ENCODE measurements around the gene TTC39B.

The TTC39B gene

DNA sequence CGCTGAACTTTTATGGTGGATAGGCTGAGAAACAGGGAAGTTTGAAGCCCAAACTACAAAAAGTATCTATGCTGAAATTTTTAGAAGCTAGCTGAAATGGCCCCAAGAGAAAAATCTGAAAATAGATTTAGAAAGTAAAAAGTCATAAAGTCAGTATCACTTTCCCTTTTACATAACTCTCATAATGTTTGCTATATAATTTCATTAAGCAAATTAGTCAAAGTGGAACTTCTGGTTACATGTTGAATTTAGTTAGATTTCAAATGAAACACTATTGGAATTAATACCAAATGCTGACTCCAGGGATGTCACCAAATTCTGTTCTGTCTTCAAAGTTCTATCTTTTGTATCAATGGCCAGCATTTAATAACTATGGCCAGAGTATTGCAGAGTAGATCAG, 126.9 kb downstream of the TTC39B start:
- Histone ChIP-seq H3K9me3 (ENCODE audit: control insufficient read depth, low read length) (no peaks in the 10 kb centered on the region), H3K36me3 (ENCODE audit: control insufficient read depth, insufficient read depth, low read length) (peaks cover 5% of the 10 kb centered on the region), H3K4me1 (ENCODE audit: control insufficient read depth, insufficient read depth, low read length, poor library complexity, severe bottlenecking) (no peaks in the 10 kb centered on the region), H3K4me3 (ENCODE audit: extremely low read depth, insufficient read depth, low read length, poor library complexity, severe bottlenecking) (no peak overlapping the region), H3K27ac (ENCODE audit: low read depth, low read length, severe bottlenecking) (no peak overlapping the region)
- 100% methylated on average over 1 of the region's 1 CpG; no CpG with 5 or more reads in 1 of the 2 experiments for WGBS, 2 experiments (ENCODE audit: insufficient coverage in 2 of 2)

DNA sequence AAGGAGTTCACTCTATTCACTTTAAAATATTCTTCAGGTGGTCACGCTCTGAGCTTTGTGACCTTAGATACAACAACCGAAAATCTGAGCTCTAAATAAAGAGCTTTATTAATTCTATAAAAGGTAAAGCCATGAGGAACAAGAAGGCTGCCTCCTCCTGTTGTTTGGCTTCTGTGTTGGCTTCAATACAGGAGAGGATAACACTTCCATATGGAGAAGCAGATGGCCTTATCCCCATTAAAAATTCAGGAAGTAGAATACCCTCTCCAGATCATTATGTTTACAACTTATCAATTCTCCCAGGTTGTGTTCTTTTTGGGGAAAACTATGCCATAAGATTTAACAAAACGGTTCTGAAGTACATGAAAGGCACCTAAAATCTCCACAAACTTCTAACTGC, 128.4 kb downstream of the TTC39B start:
- no peaks in the 10 kb centered on the region for H3K4me1 ChIP-seq (ENCODE audit: control insufficient read depth, insufficient read depth, low read length, poor library complexity, severe bottlenecking)
- H3K36me3 ChIP-seq (ENCODE audit: control insufficient read depth, insufficient read depth, low read length): peaks cover 5% of the 10 kb centered on the region
- no peak overlapping the region for H3K27ac ChIP-seq (ENCODE audit: low read depth, low read length, severe bottlenecking)
- no peak overlapping the region for H3K4me3 ChIP-seq (ENCODE audit: extremely low read depth, insufficient read depth, low read length, poor library complexity, severe bottlenecking)
- 50 to 80% methylated on average over 1 of the region's 3 CpGs for WGBS, 2 experiments (ENCODE audit: insufficient coverage in 2 of 2)
- H3K9me3 ChIP-seq (ENCODE audit: control insufficient read depth, low read length): no peaks in the 10 kb centered on the region

DNA sequence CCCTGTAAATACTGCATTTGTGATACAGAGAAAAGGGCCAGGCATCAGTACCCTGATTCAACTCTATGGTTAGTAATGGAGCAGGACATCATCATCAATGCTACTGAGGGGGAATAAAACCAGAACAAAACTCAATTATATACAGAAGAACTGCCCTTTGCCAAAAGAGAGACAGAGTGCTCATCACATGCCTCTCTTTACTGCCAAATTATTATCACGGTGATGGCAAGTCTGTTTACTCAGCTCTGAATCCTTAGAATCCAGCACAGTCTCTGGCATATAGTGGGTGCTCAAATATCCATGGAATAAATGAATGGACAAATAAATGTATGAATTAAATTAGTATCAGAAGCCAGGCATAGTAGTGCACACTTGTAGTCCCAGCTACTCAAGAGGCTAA, 130.2 kb downstream of the TTC39B start:
- WGBS, 2 experiments (ENCODE audit: insufficient coverage in 2 of 2): 100% methylated on average over 1 of the region's 1 CpG; no CpG with 5 or more reads in 1 of the 2 experiments
- Histone ChIP-seq H3K9me3 (ENCODE audit: control insufficient read depth, low read length) (no peaks in the 10 kb centered on the region), H3K4me1 (ENCODE audit: control insufficient read depth, insufficient read depth, low read length, poor library complexity, severe bottlenecking) (no peaks in the 10 kb centered on the region), H3K4me3 (ENCODE audit: extremely low read depth, insufficient read depth, low read length, poor library complexity, severe bottlenecking) (no peak overlapping the region), H3K36me3 (ENCODE audit: control insufficient read depth, insufficient read depth, low read length) (peaks cover 2% of the 10 kb centered on the region), H3K27ac (ENCODE audit: low read depth, low read length, severe bottlenecking) (no peak overlapping the region)

DNA sequence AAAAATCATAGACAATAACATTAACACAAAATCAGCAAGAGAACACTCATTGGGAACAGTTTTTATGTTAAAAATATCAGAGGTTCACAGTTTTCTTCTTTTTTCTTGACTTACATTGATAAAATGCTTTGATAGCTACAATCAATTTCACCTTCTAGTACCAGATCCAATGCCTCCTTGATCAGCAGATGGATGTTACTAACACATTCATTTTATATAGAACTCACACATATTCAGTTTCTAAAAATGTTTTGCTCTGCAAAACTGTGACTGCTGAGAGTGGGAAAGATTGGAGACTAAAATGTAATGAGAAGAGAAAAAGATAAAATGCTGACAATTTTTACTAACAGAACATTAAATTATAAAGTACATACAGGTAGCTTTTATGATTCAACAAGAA, 143.1 kb downstream of the TTC39B start:
- Histone ChIP-seq H3K4me3 (ENCODE audit: extremely low read depth, insufficient read depth, low read length, poor library complexity, severe bottlenecking) (no peak overlapping the region), H3K9me3 (ENCODE audit: control insufficient read depth, low read length) (no peaks in the 10 kb centered on the region), H3K27ac (ENCODE audit: low read depth, low read length, severe bottlenecking) (no peak overlapping the region), H3K36me3 (ENCODE audit: control insufficient read depth, insufficient read depth, low read length) (no peaks in the 10 kb centered on the region), H3K4me1 (ENCODE audit: control insufficient read depth, insufficient read depth, low read length, poor library complexity, severe bottlenecking) (no peaks in the 10 kb centered on the region)

DNA sequence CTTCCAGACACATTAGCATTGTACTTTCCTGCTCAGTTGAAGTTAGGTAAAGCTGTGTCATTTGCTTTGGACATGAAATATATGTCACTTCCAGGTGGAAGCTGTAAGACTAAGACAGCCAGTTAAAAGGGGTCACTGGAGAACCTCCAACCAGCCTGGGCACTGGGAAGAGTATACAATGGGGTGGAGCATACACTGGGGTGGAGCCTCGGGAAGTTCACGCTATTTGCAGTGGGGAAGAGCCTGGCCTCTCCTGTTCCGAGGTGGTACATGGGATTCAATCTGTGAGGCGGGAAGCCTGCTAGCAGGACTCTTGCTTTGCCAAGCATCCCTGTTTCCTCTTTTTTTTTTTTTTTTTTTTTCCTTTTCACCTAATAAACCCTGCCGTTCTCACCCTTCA, 145.3 kb downstream of the TTC39B start:
- H3K36me3 ChIP-seq (ENCODE audit: control insufficient read depth, insufficient read depth, low read length): no peaks in the 10 kb centered on the region
- H3K27ac ChIP-seq (ENCODE audit: low read depth, low read length, severe bottlenecking): no peak overlapping the region
- H3K9me3 ChIP-seq (ENCODE audit: control insufficient read depth, low read length): no peaks in the 10 kb centered on the region
- no peak overlapping the region for H3K4me3 ChIP-seq (ENCODE audit: extremely low read depth, insufficient read depth, low read length, poor library complexity, severe bottlenecking)
- 96 to 98% methylated on average over 4 to 5 of the region's 5 CpGs for WGBS, 2 experiments (ENCODE audit: insufficient coverage in 2 of 2)
- H3K4me1 ChIP-seq (ENCODE audit: control insufficient read depth, insufficient read depth, low read length, poor library complexity, severe bottlenecking): no peaks in the 10 kb centered on the region

DNA sequence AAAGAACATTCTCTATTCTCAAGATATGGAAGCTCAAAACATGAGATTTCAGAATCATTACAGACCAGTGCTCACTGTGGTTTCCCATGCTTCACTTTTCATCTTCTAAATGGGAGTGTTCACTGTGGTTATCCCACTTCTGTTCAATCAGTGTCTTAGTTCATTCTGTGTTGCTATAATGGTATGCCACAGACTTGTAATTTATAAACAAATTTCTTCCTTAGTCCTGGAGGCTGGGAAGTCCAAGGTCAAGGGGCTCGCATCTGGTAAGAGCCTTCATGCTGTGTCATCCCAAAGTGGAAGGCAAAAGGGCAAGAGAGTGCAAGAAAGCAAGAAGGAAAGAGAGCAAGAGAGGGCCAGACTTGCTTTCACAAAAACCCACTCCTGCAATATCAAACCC, 146.3 kb downstream of the TTC39B start:
- H3K36me3 ChIP-seq (ENCODE audit: control insufficient read depth, insufficient read depth, low read length): no peaks in the 10 kb centered on the region
- no CpG with 5 or more reads among the region's 1 CpG for WGBS, 2 experiments (ENCODE audit: insufficient coverage in 2 of 2)

DNA sequence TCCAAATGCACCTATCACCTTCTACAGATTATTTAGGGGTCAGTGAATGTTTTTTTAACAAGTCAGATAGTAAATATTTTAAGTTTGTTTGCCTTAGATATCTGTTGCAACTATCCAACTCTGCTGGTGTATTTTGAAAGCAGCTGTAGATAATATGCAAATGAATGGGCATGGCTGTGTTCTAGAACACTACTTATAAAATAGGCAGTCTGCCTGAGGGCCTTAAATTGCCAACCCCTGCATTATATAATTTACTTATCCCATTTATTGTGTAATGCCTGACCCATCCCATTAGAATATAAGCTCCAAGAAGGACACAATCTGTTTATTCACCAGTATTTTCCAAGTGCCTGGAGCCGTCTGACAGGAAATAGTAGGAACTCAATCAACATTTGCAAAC, 149.0 kb downstream of the TTC39B start:
- H3K4me1 ChIP-seq (ENCODE audit: control insufficient read depth, insufficient read depth, low read length, poor library complexity, severe bottlenecking): no peaks in the 10 kb centered on the region
- no peak overlapping the region for H3K4me3 ChIP-seq (ENCODE audit: extremely low read depth, insufficient read depth, low read length, poor library complexity, severe bottlenecking)
- H3K36me3 ChIP-seq (ENCODE audit: control insufficient read depth, insufficient read depth, low read length): no peaks in the 10 kb centered on the region
- no peak overlapping the region for H3K27ac ChIP-seq (ENCODE audit: low read depth, low read length, severe bottlenecking)
- H3K9me3 ChIP-seq (ENCODE audit: control insufficient read depth, low read length): no peaks in the 10 kb centered on the region
- WGBS, 2 experiments (ENCODE audit: insufficient coverage in 2 of 2): 100% methylated on average over 1 of the region's 1 CpG; no CpG with 5 or more reads in 1 of the 2 experiments

More for the DNA sequence above, 146.3 kb downstream of the TTC39B start:
- Histone ChIP-seq H3K4me3 (ENCODE audit: extremely low read depth, insufficient read depth, low read length, poor library complexity, severe bottlenecking) (no peak overlapping the region), H3K4me1 (ENCODE audit: control insufficient read depth, insufficient read depth, low read length, poor library complexity, severe bottlenecking) (no peaks in the 10 kb centered on the region), H3K9me3 (ENCODE audit: control insufficient read depth, low read length) (no peaks in the 10 kb centered on the region), H3K27ac (ENCODE audit: low read depth, low read length, severe bottlenecking) (no peak overlapping the region)

DNA sequence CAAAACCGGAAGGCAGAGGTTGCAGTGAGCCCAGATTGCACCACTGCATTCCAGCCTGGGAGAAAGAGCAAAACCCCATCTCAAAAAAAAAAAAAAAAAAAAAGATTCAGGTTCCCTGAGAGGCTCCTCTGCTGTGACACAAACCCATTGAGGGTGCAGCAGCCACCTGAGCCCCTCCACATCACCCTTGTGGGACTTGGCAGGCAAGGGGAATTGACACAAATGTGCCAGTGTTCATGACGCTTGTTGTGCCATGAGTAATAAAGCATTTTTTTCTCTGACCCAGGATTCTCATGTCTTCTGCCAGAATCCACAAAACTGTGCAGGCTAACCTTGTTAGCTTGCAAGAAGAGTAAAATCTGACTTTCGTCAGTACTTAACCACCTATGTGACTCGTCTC, 149.6 kb downstream of the TTC39B start:
- Histone ChIP-seq H3K4me1 (ENCODE audit: control insufficient read depth, insufficient read depth, low read length, poor library complexity, severe bottlenecking) (no peaks in the 10 kb centered on the region), H3K36me3 (ENCODE audit: control insufficient read depth, insufficient read depth, low read length) (no peaks in the 10 kb centered on the region), H3K9me3 (ENCODE audit: control insufficient read depth, low read length) (no peaks in the 10 kb centered on the region), H3K4me3 (ENCODE audit: extremely low read depth, insufficient read depth, low read length, poor library complexity, severe bottlenecking) (no peak overlapping the region), H3K27ac (ENCODE audit: low read depth, low read length, severe bottlenecking) (no peak overlapping the region)
- WGBS, 2 experiments (ENCODE audit: insufficient coverage in 2 of 2): 73 to 75% methylated on average over 4 of the region's 4 CpGs

DNA sequence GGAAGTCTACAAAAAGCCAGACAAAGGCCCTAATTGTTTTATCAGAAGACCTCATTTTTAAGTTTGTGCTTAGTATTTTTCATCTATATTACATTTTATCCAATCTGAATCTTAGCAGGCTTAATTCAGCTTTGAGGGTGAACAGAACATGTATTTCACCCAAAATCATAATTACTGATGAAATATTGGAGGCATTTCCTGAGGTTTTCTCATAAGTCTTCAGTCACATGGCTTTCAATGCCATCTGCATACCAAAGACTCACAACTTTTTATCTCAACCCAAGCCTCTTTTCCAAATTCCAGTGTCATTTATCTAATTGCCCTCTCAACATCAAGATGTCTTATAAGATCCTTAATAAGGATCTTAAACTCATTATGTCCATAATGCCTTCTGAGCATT, 150.8 kb downstream of the TTC39B start:
- no peaks in the 10 kb centered on the region for H3K4me1 ChIP-seq (ENCODE audit: control insufficient read depth, insufficient read depth, low read length, poor library complexity, severe bottlenecking)
- H3K4me3 ChIP-seq (ENCODE audit: extremely low read depth, insufficient read depth, low read length, poor library complexity, severe bottlenecking): no peak overlapping the region
- H3K27ac ChIP-seq (ENCODE audit: low read depth, low read length, severe bottlenecking): no peak overlapping the region
- H3K9me3 ChIP-seq (ENCODE audit: control insufficient read depth, low read length): no peaks in the 10 kb centered on the region
- no peaks in the 10 kb centered on the region for H3K36me3 ChIP-seq (ENCODE audit: control insufficient read depth, insufficient read depth, low read length)

DNA sequence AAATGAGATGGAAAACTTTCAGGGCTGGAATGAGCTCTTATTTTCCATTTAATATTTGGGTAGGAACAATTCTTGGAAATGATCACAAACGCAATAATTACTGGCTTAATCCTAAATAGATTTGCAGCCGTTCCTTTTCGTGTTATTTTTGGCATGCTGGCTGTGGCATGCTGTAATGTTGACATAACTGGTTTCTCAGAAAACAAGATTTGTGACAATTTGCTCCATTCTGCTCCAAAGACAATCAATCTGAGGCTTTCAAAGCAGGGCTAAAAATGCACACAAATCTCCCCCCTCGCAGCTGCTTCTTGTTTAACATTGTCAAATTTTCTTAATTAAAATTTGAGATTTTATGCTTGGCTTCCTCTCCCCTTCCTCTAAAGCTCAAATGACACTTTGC, 151.2 kb downstream of the TTC39B start:
- Histone ChIP-seq H3K27ac (ENCODE audit: low read depth, low read length, severe bottlenecking) (no peak overlapping the region), H3K4me1 (ENCODE audit: control insufficient read depth, insufficient read depth, low read length, poor library complexity, severe bottlenecking) (no peaks in the 10 kb centered on the region), H3K4me3 (ENCODE audit: extremely low read depth, insufficient read depth, low read length, poor library complexity, severe bottlenecking) (no peak overlapping the region), H3K36me3 (ENCODE audit: control insufficient read depth, insufficient read depth, low read length) (no peaks in the 10 kb centered on the region), H3K9me3 (ENCODE audit: control insufficient read depth, low read length) (no peaks in the 10 kb centered on the region)
- WGBS, 2 experiments (ENCODE audit: insufficient coverage in 2 of 2): no CpG with 5 or more reads among the region's 4 CpGs

DNA sequence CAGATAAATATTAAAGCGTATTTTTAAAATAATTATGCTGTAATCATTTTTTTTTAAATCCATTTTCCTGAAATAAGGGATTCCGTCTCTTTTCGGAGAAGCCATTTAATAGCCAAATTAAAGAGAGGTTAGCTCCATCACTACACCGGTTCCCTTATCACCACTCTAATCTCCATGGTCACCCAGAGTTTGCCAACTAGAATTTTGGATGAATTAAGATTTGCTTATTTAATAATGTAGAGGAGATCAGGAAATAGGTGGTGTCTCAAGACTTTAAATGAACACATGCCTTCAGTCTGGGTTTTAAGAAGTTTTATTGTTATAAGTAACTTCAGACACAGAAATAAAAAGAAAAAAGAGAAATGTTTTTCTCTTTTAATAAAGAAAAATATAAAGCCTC, 151.7 kb downstream of the TTC39B start:
- no peaks in the 10 kb centered on the region for H3K9me3 ChIP-seq (ENCODE audit: control insufficient read depth, low read length)
- H3K4me1 ChIP-seq (ENCODE audit: control insufficient read depth, insufficient read depth, low read length, poor library complexity, severe bottlenecking): no peaks in the 10 kb centered on the region
- no peak overlapping the region for H3K4me3 ChIP-seq (ENCODE audit: extremely low read depth, insufficient read depth, low read length, poor library complexity, severe bottlenecking)
- no CpG with 5 or more reads among the region's 4 CpGs for WGBS, 2 experiments (ENCODE audit: insufficient coverage in 2 of 2)
- H3K27ac ChIP-seq (ENCODE audit: low read depth, low read length, severe bottlenecking): no peak overlapping the region
- no peaks in the 10 kb centered on the region for H3K36me3 ChIP-seq (ENCODE audit: control insufficient read depth, insufficient read depth, low read length)

DNA sequence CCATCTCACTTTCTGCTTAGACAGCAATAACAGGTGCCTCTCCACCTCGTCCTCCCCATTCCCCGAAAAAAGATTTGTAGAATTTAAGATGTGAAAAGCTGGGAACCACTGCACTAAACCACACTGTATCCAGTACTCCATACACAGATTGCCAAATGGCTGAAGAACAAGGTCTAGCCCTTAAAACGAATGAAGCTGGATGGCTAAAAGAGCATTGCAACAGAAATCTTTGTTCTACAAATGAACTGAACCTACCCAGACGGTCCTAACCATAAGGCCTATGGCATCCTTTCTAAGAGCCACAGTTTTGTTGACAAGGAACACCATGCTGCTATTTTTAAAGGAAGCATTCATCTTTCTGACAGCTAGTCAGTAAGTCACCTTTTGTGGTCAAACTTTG, 152.3 kb downstream of the TTC39B start:
- H3K4me3 ChIP-seq (ENCODE audit: extremely low read depth, insufficient read depth, low read length, poor library complexity, severe bottlenecking): no peak overlapping the region
- WGBS, 2 experiments (ENCODE audit: insufficient coverage in 2 of 2): 79 to 92% methylated on average over 2 of the region's 4 CpGs
- no peaks in the 10 kb centered on the region for H3K36me3 ChIP-seq (ENCODE audit: control insufficient read depth, insufficient read depth, low read length)
- no peak overlapping the region for H3K27ac ChIP-seq (ENCODE audit: low read depth, low read length, severe bottlenecking)
- H3K9me3 ChIP-seq (ENCODE audit: control insufficient read depth, low read length): no peaks in the 10 kb centered on the region
- no peaks in the 10 kb centered on the region for H3K4me1 ChIP-seq (ENCODE audit: control insufficient read depth, insufficient read depth, low read length, poor library complexity, severe bottlenecking)

Measured in mesodermal cell (in vitro differentiated cells).